ENCODE data around the gene EVL.
"Not testable (repeated sequence)": the region's sequence is repeated elsewhere in the genome, so short reads cannot be mapped to it uniquely, and the experiment has no call there.

Gene EVL

DNA sequence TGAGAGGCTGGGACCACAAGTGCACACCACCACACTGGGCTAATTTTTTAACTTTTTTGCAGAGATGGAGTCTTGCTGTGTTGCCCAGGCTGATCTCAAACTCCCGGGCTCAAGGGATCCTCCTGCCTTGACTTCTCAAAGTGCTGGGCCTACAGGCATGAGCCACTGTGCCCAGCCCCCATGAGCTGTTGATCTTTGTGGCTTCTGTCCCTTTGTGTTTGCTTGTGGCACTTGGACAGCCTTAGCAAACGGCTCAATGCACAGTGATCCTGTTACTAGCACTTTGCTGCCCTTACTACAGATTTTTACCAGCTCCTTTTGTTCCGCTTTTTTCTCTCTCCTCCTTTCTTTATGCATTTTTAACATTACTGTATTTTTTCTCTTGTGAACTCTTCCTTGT, 25.3 kb upstream of the EVL start:
- FAIRE-seq, result no peak

- FAIRE-seq, result no peak
These were observed 24.0 kb upstream of the EVL start for GRCh38 chr14:100041271-100041670.

GRCh38 chr14:100042286-100042685, 22.9 kb upstream of the EVL start:
- FAIRE-seq, result no peak

DNA sequence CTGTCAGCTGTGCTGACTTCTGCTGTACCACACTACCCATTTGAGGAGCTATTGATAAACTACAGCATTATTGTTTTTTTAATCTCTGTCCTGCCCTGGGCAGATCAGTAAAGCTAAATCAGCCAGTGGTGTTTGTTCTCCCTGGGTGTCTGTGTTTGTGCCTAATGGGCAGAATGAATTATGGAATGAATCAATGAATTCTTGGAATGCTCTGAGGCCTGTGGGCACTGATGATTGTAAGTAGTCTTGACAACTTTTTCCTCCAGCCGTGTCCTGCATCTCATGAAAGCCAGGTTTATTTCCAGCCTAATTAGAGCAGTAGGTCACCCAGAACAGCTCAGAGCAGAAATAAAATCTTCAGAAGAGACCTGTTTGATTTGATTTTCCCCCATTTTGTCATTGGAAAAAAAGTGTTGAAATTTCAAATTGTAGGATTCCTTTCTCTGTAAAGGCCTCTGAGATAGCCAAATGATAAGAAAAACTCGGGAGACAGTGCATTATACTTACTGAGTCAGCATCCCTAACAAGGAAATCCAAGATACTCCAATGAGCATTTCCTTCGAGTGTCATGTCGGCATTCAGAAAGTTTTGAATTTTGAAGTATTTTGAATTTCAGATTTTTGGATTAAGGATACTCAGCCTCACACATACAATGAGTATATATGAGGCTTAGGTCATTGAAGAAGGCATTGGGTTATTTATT, 19.4 kb upstream of the EVL start:
- no peak for FAIRE-seq

GRCh38 chr14:100047600-100047999, 17.6 kb upstream of the EVL start:
- FAIRE-seq, result no peak

GRCh38 chr14:100048786-100049185, 16.4 kb upstream of the EVL start:
- no peak for FAIRE-seq

- no peak for FAIRE-seq
These were observed 16.0 kb upstream of the EVL start for GRCh38 chr14:100049220-100049619.

DNA sequence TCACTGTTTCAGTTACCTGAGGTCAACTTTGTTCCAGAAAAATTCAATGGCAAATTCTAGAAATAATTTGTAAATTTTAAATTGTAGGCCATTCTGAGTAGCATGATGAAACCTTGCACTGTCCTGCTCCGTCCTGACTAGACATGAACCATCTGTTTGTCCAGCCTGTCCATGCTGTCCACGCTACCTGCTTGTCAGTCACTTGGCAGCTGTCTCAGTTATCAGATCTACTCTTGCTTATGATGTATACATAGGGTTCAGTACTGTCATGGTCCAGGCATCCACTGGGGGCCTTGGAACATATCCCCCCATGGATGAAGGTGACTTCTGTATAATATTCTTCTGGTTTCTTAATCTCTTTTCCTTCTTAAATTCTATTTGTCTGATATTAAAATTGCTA, 14.1 kb upstream of the EVL start:
- no peak for FAIRE-seq

GRCh38 chr14:100051543-100051942, 13.7 kb upstream of the EVL start:
- FAIRE-seq, result no peak

GRCh38 chr14:100052819-100053218, 12.4 kb upstream of the EVL start:
- no peak for FAIRE-seq

DNA sequence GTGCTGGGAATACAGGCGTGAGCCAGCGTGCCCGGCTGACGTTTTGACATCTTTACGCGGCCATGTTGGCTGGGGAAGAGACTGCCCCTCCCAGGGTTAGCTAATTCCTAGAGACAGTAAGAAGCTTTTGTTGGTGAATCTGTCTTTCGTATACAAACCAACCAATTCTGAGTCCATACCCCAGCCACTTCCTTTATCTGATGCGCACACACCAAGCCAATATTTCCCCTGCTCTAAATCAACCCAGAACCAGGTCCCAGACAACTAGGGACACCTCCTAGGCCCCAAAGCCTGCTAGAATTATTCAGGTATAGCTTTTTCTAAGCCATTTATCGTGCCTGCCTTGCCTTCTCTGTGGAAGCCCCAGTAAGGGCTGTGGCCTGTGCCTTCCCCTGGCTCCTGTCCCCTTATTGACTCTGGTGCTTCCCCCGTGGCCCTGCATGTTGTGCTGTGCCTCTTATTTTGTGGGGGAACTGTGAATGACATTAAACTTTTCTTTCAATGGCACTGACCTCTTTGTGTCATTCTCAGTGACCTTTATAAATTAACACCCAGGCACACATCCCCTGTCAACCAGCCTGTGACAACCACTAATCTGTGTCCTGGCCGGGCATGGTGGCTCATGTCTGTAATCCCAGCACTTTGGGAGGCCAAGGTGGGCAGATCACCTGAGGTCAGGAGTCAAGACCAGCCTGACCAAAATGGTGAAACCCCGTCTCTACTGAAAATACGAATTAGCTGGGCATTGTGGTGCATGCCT, 10.7 kb upstream of the EVL start:
- FAIRE-seq, result no peak

DNA sequence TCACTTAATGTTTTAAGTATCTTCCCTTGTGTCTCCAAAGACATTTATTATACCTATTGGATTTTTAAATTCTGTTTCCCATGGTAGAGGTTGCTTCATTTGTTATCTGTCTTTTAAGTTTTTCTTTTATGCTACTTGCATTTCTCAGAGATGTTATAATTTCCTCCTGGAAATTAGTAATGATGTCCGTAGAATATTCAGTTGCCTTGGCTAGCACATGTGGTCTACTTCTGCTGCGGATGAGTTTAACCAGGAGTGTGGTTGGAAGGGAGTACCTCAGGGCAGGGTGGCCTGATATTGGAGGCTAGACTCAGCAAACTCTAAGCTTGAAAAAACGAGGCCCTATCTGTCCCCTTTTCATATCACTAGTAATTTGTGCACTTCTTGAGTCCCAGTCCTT, 8.8 kb upstream of the EVL start:
- FAIRE-seq, result no peak

DNA sequence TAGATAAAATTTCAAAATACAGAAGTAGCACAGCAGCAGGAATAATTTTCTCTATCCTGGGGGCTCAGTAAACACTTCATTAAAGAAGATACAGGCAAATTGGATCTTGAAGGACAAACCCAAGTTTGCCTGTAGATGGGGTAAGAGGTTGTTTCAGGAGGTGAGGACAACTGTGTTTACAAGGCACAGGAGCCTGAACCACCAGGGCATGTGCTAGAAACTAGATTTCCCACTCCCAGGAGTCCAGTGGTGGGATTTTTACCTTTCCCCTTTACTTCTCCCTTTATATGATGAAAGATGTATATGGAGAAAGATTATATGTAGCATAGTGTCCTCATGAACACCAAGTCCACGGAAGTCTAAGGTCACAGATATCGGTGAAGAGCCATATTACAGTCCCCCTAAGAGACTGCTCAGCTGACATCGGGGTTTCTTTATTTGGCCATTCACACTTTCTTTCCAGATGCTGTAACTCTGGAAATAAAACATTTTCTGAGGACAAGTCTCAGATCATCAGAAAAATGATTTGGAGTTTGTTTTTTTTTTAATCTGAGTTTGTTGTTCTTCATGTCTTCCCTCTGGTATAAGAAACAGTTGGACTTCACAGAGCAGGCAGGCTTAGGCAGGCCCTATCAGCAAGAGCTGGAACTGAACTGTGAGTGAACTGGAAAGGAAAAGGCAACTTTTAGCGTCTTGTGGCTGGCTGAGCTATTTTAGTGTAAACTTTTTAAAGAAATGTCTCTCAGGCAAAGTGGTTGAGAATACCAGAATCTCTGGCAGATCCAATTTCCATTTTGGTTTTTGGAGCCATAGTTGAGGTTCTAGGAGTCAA, 8.0 kb upstream of the EVL start:
- FAIRE-seq, result no peak

GRCh38 chr14:100058777-100059437, 6.3 kb upstream of the EVL start:
- FAIRE-seq, result no peak

DNA sequence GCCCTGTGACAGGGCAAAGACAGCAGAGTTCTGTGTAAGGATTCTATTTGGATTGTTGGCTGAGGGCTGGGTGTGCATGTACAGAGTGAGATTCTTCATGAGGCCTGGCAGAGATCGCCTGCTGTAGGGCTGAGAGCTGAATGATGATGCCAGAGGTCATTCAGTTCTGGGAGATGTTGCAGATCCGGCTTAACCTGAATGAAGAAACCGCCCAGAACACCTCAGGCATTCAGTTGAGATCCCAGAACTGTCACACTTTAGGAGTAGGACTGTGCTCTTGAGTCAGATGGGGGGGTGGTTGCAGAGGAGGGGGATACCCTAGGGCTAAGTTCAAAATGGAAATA, 5.8 kb upstream of the EVL start:
- FAIRE-seq, result no peak

DNA sequence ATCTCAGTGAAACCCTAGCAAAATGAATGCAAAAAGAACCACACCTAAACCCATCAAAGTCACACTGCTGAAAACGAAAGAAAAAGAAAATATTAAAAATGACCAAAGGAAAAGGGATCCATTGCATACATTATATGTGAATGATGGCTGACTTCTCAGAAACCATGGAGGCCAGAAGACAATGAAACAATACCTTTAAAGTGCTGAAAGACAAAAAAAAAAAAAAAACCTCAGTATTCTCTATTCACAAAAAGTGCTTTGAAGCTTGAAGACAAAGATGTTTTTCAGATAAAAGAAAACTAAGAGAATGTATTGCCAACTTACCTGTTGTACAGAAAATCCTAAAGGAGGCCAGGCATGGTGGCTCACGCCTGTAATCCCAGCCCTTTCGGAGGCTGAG, 4.5 kb upstream of the EVL start:
- no peak for FAIRE-seq

GRCh38 chr14:100062590-100062989, 2.6 kb upstream of the EVL start:
- FAIRE-seq, result no peak

GRCh38 chr14:100063314-100063941, 1.8 kb upstream of the EVL start:
- FAIRE-seq, result no peak

DNA sequence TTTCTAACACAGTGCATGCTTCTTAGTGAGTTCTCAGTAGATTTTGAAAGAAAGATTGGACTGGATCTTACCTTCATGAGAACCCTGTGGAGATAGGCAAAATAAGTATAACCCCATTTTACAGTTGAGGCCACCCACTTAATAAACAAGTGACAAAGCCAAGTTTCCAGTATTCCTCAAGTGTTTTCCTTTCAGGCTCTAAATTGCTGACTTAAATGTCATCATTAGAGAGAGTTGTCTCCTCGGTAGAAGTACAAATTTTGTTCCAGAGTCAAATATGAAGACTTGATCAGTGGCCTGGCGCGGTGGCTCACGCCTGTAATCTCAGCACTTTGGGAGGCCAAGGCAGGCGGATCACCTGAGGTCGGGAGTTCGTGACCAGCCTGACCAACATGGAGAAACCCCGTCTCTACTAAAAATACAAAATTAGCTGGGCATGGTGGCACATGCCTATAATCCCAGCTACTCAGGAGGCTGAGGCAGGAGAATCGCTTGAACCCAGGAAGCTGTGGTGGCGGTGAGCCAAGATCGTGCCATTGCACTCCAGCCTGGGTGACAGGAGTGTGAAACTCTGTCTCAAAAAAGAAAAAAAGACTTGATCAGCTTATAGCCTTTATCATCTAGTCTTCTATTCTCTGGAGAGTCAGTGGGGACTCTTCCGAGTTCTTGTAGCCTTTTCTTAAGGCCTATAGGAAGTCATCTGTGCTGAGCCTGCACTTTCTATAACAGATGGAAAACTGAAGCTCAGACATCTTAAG, 708 bp upstream of the EVL start:
- FAIRE-seq, result not testable (repeated sequence)

GRCh38 chr14:100065942-100066574, 836 bp downstream of the EVL start:
- FAIRE-seq, result no peak

GRCh38 chr14:100066962-100067361, 1.7 kb downstream of the EVL start:
- FAIRE-seq, result no peak

- FAIRE-seq, result no peak
These were observed 2.3 kb downstream of the EVL start for GRCh38 chr14:100067481-100067880.

Measured in G401.6 (cell line).